ENCODE measurements around the gene GNAT1. TPM values are rescaled to one million over a fixed set of nuclear protein-coding genes. Genes with fewer than 3 reads are reported as not detected.

GNAT1 gene
- total RNA-seq, 1 experiment from 2014 or later = not detected

DNA sequence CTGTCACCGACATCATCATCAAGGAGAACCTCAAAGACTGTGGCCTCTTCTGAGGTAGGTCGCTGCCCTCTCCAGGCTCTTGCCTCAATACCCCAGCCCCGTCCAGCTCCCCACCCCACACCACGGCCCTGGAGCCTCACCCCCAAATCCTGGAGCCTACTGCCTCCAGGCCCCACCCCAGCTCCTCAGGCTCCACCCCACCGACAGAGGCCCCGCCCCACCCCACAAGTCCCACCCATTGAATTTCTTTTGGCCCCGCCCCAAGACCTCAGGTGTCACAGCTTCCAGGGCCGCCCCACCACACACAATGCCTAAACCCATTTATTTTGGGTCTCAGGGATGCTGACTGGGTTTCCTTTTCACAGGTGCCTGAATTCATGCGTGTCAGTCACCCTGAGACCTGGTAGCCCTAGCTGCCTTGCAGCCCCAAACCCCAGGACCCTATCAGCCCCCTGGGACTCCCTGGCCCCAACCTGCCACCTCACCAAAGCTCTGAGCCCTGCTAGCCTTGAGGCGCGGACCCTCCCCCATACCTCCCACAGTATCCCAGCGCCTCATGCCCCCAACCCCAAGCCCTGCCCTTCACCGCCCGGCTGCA lies 3.6 kb downstream of the GNAT1 start:
- Histone ChIP-seq H3K4me3 (ENCODE audit: insufficient read depth, low read depth, low read length) (peak overlapping the region; percentile 19; the same call in 1 of the 2 replicates), H3K36me3 (replicated peaks; ENCODE audit: control insufficient read depth, insufficient read depth, low read length) (no peaks in the 10 kb centered on the region), H3K27me3 (ENCODE audit: control insufficient read depth, insufficient read depth, low read length) (peaks cover 3% of the 10 kb centered on the region)
- peak; percentile 96 for DNase-seq

DNA sequence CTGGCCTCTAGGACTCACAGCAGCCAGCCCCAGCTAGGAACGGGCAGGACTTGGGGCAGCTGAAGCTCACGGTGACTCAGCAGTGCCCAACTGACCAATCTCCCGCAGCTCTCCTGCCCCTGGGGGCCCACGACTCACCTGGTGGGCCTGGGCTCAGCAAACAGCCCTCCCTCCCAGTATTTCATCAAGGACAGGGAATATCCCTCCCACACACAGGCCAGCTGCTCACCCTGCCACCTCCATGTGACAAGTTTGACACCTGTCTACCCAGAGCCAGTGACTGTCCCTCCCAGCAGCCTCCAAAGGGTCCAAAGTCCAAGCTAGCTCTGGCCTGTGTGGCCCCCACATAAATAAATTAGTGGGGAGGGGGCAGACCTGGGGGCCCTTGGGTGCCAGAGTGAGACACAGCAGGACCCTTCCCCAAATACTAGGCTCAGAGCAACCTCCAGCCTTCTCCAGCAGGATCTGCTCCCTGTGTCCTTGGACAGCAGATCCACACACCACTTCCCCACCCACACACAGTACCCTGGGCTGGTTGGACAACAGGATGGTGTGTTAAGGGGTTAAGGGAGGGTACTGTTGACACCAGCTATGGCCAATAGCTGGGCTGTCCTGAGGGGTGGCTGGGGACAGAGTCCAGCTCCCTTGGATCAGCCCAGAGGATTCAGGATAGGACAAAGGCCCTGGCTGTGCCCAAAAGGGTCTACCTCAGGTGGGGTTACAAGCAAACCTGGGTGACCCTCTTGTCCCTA lies 4.3 kb downstream of the GNAT1 start:
- Histone ChIP-seq H3K27me3 (ENCODE audit: control insufficient read depth, insufficient read depth, low read length) (peaks cover 3% of the 10 kb centered on the region), H3K4me3 (ENCODE audit: insufficient read depth, low read depth, low read length) (no peak overlapping the region), H3K36me3 (replicated peaks; ENCODE audit: control insufficient read depth, insufficient read depth, low read length) (no peaks in the 10 kb centered on the region)
- DNase-seq = no peak

DNA sequence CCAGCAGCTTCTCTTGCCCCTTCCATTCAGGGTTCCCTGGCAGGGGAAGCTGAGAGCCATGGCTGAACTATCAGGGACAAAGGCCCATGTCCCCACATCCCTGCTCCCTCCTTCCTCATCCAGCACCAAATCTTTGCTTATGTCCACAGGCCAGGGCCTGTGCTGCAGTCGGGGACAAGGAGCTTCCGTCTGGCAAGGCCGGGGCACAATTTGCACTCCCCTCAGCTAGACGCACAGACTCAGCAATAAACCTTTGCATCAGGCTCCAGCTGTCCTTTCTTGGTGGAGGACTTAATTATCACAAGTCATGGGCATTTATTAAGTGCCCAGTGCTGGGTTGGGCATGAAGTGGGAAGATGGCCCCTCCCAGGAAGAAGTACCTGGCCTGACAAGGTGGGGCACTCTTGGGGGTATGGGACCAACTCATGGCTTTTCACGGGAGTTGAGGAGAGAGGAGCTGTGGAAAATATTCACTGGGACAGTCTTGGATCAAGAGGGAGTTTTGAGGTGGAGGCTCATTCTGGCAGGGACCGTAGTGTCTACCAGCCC lies 4.9 kb downstream of the GNAT1 start:
- DNase-seq = no peak
- peaks cover 3% of the 10 kb centered on the region for H3K27me3 ChIP-seq (ENCODE audit: control insufficient read depth, insufficient read depth, low read length)
- no peaks in the 10 kb centered on the region for H3K36me3 ChIP-seq (replicated peaks; ENCODE audit: control insufficient read depth, insufficient read depth, low read length)
- H3K4me3 ChIP-seq (ENCODE audit: insufficient read depth, low read depth, low read length) = no peak overlapping the region

DNA sequence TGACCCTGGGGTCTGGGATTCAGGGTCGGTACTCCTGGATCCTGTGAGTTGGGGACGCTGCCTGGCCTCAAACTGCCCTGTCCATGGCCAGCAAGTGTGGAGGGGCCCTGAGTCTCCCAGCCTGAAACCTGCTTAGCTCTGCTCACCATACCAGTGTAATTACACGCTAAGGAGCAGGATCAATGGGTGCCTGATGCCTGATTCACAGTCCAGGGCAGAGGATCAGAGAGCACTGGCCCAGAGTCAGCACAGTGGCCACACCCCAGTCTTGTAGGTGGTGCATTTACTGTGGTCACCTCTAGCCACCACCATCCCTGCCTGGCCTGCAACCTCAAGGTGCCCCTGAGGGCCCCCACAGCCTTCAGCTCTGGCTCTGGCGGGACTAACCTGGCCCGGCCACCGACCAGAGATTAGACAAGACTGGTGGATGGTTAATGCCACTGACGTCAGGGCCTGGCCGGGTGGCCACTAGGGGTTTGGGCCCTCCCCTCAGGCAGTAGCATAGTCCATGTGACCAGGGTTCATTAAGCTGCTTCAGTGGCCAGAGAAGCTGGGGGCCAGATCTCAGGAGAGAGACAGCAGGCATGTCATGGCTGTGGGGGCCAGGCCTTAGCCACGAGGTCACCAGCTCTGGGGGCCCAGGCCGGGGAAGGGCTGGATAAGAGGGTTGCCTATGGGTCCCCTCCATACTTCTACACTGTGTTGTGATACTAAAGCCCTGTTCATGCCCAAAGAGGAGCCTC lies 10.3 kb downstream of the GNAT1 start:
- H3K36me3 ChIP-seq (replicated peaks; ENCODE audit: control insufficient read depth, insufficient read depth, low read length) = no peaks in the 10 kb centered on the region
- H3K4me3 ChIP-seq (ENCODE audit: insufficient read depth, low read depth, low read length) = no peak overlapping the region
- DNase-seq = peak; percentile 80
- peaks cover 27% of the 10 kb centered on the region for H3K27me3 ChIP-seq (ENCODE audit: control insufficient read depth, insufficient read depth, low read length)

DNA sequence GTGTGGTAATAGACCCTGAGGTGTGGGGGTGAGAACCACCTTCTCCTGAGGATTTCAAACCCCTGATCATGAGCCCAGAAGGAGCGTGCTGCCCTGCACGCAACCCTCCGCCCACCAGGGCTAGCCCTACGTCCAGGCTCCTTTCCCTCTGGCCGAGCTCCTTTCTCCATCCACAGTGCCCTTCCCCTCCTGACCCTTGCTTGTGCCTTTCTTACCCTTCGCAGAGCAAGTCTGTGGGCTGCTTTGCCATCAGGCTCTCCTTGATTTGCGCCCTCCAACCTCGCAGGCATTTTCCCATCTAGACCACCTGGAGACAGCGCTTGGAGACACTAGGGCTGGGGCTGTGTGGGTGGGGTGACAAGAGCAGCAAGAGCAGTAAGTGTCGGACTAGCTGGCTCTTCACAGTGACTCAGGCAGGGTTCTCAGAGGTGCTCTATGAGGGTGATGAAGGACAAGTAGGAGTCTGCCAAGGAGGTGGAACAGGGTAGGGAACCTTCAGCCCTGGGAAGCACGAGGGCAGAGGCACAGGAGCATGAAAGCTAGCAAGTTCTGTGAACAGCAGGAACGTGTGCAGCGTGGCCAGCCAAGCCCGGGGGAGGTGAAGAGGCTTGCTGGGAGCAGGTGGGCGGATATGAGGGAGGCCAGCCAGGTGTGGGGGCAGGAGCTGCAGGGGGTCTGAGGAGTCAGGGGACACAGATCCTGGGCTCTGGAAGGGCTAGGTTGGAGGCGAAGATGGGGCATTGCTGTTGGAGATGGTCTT lies 11.1 kb downstream of the GNAT1 start:
- Histone ChIP-seq H3K27me3 (ENCODE audit: control insufficient read depth, insufficient read depth, low read length) (peaks cover 28% of the 10 kb centered on the region), H3K36me3 (replicated peaks; ENCODE audit: control insufficient read depth, insufficient read depth, low read length) (no peaks in the 10 kb centered on the region), H3K4me3 (ENCODE audit: insufficient read depth, low read depth, low read length) (no peak overlapping the region)
- DNase-seq = no peak

DNA sequence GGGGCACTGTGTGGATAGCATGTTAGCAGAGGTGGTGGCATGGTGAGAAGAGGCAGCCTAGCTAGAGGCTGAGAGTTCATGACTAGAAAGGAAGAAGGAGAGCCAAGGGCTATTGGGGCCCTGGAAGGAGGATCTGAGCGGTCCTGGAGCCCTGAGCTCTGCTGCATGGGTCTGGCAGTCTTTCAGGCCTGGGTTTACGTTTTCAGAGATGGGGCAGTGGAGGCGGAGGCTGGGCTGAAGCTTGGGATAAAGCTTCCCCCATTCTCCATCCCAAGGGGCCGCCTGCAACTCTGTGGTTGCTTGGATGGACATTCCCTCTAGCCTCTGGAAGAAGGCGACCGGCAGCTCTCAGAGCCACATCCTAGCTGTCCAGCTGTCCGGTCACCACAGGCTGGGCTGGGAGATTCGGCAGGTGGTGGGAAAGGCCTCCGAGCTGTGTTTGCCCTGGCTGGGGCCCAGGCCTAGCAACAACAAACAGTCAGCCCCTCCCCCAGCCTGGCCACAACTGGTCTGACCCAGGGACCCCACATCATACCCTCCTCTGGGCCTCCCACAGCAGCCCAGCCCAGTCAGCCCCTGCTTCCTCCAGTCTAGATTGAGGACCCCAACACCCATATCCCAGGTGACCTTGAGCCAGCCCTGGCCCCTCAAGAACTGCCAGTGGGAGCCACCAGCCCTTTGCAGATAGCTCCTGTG lies 11.9 kb downstream of the GNAT1 start:
- H3K36me3 ChIP-seq (replicated peaks; ENCODE audit: control insufficient read depth, insufficient read depth, low read length) = no peaks in the 10 kb centered on the region
- H3K4me3 ChIP-seq (ENCODE audit: insufficient read depth, low read depth, low read length) = no peak overlapping the region
- DNase-seq = no peak
- peaks cover 28% of the 10 kb centered on the region for H3K27me3 ChIP-seq (ENCODE audit: control insufficient read depth, insufficient read depth, low read length)

DNA sequence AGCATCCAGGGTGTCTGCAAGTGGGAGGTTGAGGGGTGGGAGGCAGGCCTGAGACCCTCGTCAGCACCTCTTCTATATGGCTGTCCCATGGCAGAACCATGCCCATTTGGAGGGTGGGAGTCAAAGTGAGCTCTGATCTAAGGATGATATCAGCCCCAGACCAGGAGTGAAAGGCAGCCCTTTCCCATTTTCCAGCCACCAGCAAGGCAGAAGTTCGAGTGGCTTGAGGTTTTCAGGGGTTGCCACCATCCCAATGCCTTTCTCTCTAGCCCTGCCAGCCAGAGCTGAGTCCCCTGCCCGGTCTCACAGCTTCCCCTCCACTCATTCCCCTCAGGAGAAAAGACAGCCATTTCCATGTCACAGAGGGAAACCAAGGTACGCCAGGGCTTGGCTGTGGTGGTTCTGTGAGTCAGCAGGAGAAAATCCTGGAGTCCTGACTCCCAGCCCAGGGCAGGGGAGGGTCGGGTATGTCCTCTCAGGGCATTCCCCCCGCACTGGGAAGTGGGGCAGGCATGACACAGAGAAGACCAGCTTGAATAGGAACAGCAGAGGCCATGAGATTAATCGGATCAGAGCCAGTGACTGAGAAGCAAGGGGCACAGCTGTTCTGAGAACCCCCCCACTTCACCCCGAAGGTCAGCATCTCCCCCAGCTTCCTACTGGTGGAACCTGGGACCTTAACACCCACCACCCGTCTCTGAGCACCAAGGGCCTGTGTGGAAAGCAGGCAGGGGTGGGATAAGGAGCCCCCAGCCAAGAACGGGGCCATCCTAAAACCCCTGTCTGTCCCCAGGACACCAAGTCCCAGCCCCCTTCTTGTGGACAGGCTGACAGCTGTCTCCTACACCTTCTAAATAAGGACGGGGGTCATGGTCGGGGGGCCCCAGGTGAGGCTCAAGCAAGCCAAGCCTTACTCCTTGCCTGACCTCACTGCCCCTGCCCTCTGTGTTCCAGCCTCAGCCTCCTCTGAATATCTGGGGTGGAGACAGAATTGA lies 12.7 kb downstream of the GNAT1 start:
- H3K27me3 ChIP-seq (ENCODE audit: control insufficient read depth, insufficient read depth, low read length) = peaks cover 28% of the 10 kb centered on the region
- no peak overlapping the region for H3K4me3 ChIP-seq (ENCODE audit: insufficient read depth, low read depth, low read length)
- no peaks in the 10 kb centered on the region for H3K36me3 ChIP-seq (replicated peaks; ENCODE audit: control insufficient read depth, insufficient read depth, low read length)
- no peak for DNase-seq

DNA sequence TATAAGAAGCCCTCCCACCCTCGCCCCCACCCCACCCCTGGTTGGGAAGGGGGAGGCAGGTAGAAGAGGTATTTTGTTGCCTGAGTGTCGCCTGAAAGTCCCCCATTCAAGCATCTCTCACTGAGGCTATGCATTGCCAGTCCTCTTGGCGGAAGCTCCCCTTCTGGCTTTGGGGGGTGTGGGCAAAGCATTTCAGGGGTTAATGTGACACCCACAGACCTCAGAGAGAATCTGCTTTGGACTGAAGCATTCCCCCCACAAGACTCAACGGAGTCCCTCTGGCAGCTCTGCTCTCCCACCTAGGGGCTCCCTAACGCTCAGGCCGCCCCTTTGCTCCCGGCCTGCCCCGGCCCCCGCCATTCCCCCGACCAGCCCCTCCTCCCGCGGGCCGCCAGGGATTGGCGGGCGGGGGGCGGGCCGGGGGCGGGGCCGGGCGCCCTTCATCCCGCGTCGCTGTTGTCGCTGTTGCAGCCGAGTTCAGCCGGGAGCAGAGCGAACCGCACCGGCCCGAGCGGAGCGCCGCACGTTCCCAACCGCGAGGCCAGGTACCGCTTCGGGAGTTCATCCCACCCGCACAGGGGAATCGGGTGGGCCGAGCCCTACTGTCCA lies 13.5 kb downstream of the GNAT1 start, which contains the start of gene SLC38A3:
Gene SLC38A3 (plus strand): TSS at position 468 of the 609 bp plus-strand sequence. CDS start 8,929 bp downstream, outside the sequence.
- Histone ChIP-seq H3K4me3 (ENCODE audit: insufficient read depth, low read depth, low read length) (peak within 1 kb of the TSS; percentile 57), H3K36me3 (replicated peaks; ENCODE audit: control insufficient read depth, insufficient read depth, low read length) (no peaks in the 10 kb centered on the region), H3K27me3 (ENCODE audit: control insufficient read depth, insufficient read depth, low read length) (peaks cover 28% of the 10 kb centered on the region)
- DNase-seq = peak; percentile 99

DNA sequence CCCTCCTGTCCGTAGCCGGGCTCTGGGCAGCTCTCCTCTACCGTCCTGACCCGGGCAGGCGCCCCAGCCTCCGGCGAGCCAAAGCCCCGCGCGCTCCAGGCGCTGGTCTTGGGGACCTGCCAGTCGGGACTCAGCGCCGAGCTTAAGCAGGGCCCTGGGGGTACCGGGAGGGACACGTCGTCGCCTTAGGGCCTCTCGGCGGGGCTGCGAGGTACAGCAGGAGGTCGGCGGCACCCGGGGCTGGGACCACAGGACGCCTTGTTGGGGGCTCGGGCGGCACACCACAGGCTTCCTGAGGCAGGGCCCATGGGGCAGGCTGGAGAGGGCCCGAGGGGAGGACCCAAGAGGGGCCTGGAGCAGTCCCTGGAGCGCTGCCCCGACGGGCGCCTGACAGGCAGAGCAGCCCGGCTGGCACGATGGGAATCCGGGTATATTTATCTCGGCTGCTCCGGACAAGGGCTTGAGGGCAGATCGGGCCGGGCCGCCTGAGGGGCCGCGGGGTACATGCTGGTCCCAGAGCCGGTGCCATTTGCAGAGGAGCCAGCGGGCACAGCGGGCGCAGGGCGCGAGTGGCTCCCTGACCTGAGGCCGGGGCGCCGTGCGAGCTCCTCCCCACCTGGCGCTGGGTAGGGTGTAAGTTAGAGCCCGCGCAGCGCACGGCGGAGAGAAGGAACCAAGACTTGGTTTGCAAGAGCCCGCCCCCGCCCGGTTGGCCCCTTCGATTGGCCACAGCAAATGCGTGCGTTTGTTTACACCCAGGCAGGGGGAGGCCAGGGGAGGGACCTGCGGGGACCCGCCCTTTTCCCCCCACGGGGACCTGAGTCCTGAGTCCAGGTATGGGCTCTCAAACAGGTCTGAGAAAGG lies 14.2 kb downstream of the GNAT1 start:
- peak; percentile 95 for DNase-seq
- H3K4me3 ChIP-seq (ENCODE audit: insufficient read depth, low read depth, low read length) = peak overlapping the region; percentile 57
- H3K36me3 ChIP-seq (replicated peaks; ENCODE audit: control insufficient read depth, insufficient read depth, low read length) = no peaks in the 10 kb centered on the region
- peaks cover 28% of the 10 kb centered on the region for H3K27me3 ChIP-seq (ENCODE audit: control insufficient read depth, insufficient read depth, low read length)

DNA sequence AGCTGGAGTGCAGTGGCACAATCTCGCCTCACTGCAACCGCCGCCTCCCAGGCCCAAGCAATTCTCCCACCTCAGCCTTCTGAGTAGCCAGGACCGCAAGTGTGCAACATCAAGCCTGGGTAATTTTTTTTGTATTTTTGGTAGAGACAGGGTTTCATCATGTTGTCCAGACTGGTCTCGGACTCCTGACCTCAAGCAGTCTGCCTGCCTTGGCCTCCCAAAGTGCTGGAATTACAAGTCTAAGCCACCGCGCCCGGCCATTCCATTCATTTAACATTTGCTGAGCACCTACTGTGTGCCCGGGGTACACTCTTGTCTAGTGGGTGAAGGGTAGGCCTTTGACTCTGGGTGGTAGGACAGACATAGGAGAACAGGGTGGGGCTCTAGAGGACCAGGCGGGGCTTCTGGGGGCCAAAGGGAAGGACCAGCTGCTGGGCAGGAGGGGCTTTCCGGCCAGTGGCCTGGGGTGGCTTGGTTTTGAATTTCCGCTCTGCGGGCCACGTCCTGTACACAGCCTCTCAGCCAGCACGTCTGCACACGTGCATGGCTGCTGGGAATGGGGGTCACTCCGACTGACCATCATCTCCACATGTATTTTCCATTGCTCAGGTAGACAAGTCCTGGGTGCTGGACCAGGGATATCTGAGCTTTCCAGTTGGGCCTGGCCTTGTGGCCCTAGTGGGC lies 16.1 kb downstream of the GNAT1 start:
- Histone ChIP-seq H3K4me3 (ENCODE audit: insufficient read depth, low read depth, low read length) (no peak overlapping the region), H3K36me3 (replicated peaks; ENCODE audit: control insufficient read depth, insufficient read depth, low read length) (no peaks in the 10 kb centered on the region), H3K27me3 (ENCODE audit: control insufficient read depth, insufficient read depth, low read length) (peaks cover 28% of the 10 kb centered on the region)
- no peak for DNase-seq

DNA sequence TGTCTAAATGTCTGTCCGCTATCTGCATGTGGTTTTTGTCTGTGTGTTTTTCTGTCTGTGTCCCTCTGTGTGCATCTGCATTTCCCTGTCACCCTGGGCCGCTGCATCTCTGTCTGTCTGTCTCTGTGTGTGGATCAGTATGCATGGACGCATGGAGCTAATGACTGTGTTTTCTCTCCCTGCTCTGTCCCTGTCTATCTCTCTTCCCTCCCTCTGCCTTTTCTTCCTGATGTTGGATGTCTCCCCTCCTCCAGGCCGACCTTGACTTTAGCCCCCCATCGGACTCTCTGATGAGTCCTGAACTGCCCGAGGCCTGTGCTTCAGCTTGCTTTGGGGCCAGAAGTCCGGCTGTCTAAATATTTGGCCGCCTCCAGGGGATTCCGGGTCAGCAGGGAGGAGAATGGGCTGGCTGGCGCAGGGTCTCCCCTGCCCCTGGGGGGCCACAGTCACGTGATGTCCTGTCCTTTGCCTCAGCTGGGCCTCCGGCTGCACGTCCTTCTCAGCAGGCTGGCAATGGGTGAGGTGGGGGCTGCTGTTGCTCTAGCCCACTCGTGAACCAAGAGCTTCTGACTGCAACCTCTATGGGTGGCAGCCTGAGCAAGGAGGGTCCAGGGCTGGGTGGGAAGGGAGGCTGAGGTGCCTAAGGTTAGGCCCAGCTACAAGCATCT lies 17.4 kb downstream of the GNAT1 start:
- Histone ChIP-seq H3K4me3 (ENCODE audit: insufficient read depth, low read depth, low read length) (no peak overlapping the region), H3K27me3 (ENCODE audit: control insufficient read depth, insufficient read depth, low read length) (peaks cover 27% of the 10 kb centered on the region), H3K36me3 (replicated peaks; ENCODE audit: control insufficient read depth, insufficient read depth, low read length) (no peaks in the 10 kb centered on the region)
- DNase-seq = no peak

All from H7 (cell line).